Lower lobe of right lung (tissue), 2 donors: Measurements from ENCODE around the gene ZNF547. TPM values are rescaled to one million over a fixed set of nuclear protein-coding genes. Genes with fewer than 3 reads are reported as not detected.

Experiments used
- ATAC-seq, 2 donors: fragments of 200-7000 bp; cut with Tn5 transposase; one replicate each; pipeline ENCODE4 v1.9.1; 2020 to 2022; ENCODE audit warnings: mild to moderate bottlenecking in 2 of 2, moderate library complexity in 2 of 2
- DNase-seq: peaks from one replicate; pipeline ENCODE4 v3.0.0-alpha.2; 2020
- H3K27ac ChIP-seq: fragments of 200-600 bp; one replicate; pipeline ENCODE4 v1.8.0; 2022
- H3K27me3 ChIP-seq: fragments of 200-600 bp; one replicate; pipeline ENCODE4 v1.8.0; 2022; ENCODE audit warnings: low read depth
- H3K36me3 ChIP-seq: fragments of 200-600 bp; one replicate; pipeline ENCODE4 v1.8.0; 2022; ENCODE audit warnings: mild to moderate bottlenecking
- H3K4me1 ChIP-seq: fragments of 200-600 bp; one replicate; pipeline ENCODE4 v1.8.0; 2022
- H3K4me3 ChIP-seq: fragments of 200-600 bp; one replicate; pipeline ENCODE4 v1.8.0; 2022; ENCODE audit warnings: mild to moderate bottlenecking
- H3K9me3 ChIP-seq: fragments of 200-600 bp; one replicate; pipeline ENCODE4 v1.8.0; 2022
- CTCF ChIP-seq: fragments of 200-600 bp; IDR thresholded peaks from one replicate; pipeline ENCODE4 v1.8.0; 2022; ENCODE audit warnings: antibody characterized with exemption, mild to moderate bottlenecking
- intact Hi-C: fragments of 100-400 bp; cut with DNase I; formaldehyde crosslinking; loops from one replicate; pipeline ENCODE4 v1.11.0; 2022
- total RNA-seq: library from RNA; stranded (reverse); fragmentation: NEBNext Ultra II Directional; extraction: Animal tissue kit (Norgen Biotek cat#: 25700); gene quantifications from one replicate; pipeline ENCODE4 v1.2.1, GENCODE V29; 2021
- donor health status: DM: no; HTN: yes; CAD: no; lungs with severe emphysema.

ZNF547 gene
- total RNA-seq, 1 donor from 2014 or later, result 3.4 TPM

- no peak for DNase-seq
- no peak for TF ChIP-seq CTCF
- peaks cover 12% of the 10 kb centered on the region for H3K36me3 ChIP-seq
- peak overlapping the region; percentile 90 for H3K4me3 ChIP-seq
- no peaks in the 10 kb centered on the region for H3K9me3 ChIP-seq
- H3K27ac ChIP-seq, result peak overlapping the region; percentile 93
- intact Hi-C loops, result no loop called here
- H3K4me1 ChIP-seq, result peaks cover 21% of the 10 kb centered on the region
- no peaks in the 10 kb centered on the region for H3K27me3 ChIP-seq
- ATAC-seq, result no peak
These were observed 25.9 kb downstream of the ZNF547 start for GRCh38 chr19:57389194-57389729.

GRCh38 chr19:57389730-57390598 is 26.6 kb downstream of the ZNF547 start, which contains the start of gene ZNF548:
ZNF548 (plus strand) TSS chr19:57389854; CDS start chr19:57390100, 246 bp downstream.
- H3K27me3 ChIP-seq, result no peaks in the 10 kb centered on the region
- ATAC-seq (peak; percentile 100), DNase-seq (peak; percentile 97)
- peak within 1 kb of the TSS; percentile 93 for H3K27ac ChIP-seq
- no peaks in the 10 kb centered on the region for H3K9me3 ChIP-seq
- TF ChIP-seq CTCF, result peak; percentile 11
- peak within 1 kb of the TSS; percentile 90 for H3K4me3 ChIP-seq
- peaks cover 21% of the 10 kb centered on the region for H3K4me1 ChIP-seq
- peaks cover 17% of the 10 kb centered on the region for H3K36me3 ChIP-seq
- intact Hi-C loops, result no loop called here

GRCh38 chr19:57395710-57396109 is 32.4 kb downstream of the ZNF547 start:
- H3K9me3 ChIP-seq, result peaks cover 32% of the 10 kb centered on the region
- ATAC-seq, result peak in 1 of 2 donors; percentile 25
- H3K27ac ChIP-seq, result no peak overlapping the region
- intact Hi-C loops, result no loop called here
- H3K4me3 ChIP-seq, result no peak overlapping the region
- H3K4me1 ChIP-seq, result peaks cover 7% of the 10 kb centered on the region
- H3K27me3 ChIP-seq, result no peaks in the 10 kb centered on the region
- peaks cover 58% of the 10 kb centered on the region for H3K36me3 ChIP-seq
- no peak for TF ChIP-seq CTCF
- DNase-seq, result no peak

GRCh38 chr19:57398868-57399267 is 35.5 kb downstream of the ZNF547 start:
- intact Hi-C loops, result no loop called here
- TF ChIP-seq CTCF, result no peak
- no peak overlapping the region for H3K4me3 ChIP-seq
- no peak for ATAC-seq
- H3K27me3 ChIP-seq, result no peaks in the 10 kb centered on the region
- H3K9me3 ChIP-seq, result peaks cover 40% of the 10 kb centered on the region
- no peak for DNase-seq
- no peak overlapping the region for H3K27ac ChIP-seq
- H3K36me3 ChIP-seq, result peaks cover 50% of the 10 kb centered on the region
- no peaks in the 10 kb centered on the region for H3K4me1 ChIP-seq

GRCh38 chr19:57403737-57404563 is 40.6 kb downstream of the ZNF547 start:
- DNase-seq (no peak), ATAC-seq (no peak)
- Histone ChIP-seq H3K4me3 (no peak overlapping the region), H3K27ac (no peak overlapping the region), H3K36me3 (peaks cover 13% of the 10 kb centered on the region), H3K27me3 (no peaks in the 10 kb centered on the region), H3K9me3 (peaks cover 25% of the 10 kb centered on the region), H3K4me1 (no peaks in the 10 kb centered on the region)
- TF ChIP-seq CTCF, result no peak
- intact Hi-C loops, result no loop called here
